A549 treated with RU486 at 1 μM for 4 hours (cell line): ENCODE measurements around the gene SLC25A11. TPM values are rescaled to one million over a fixed set of nuclear protein-coding genes. Genes with fewer than 3 reads are reported as not detected.

ENCODE experiments used
- total RNA-seq: library from RNA; stranded (reverse); fragments of 200-300 nt; extraction: Qiagen RNA extraction; gene quantifications from 5 replicates; pipeline ENCODE4 v1.2.3, GENCODE V29; 2022; ENCODE audit warnings: low read depth

SLC25A11 gene
- total RNA-seq, result 51.1 to 79.7 TPM (median 75.4 TPM) in 5 replicates

GRCh38 chr17:4939796-4940554, at the start of gene SLC25A11, which contains the start of gene RNF167:
Gene SLC25A11, minus strand, starts transcription at chr17:4940046. Its CDS starts 136 bp downstream, at chr17:4939910.
Gene RNF167, plus strand, starts transcription at chr17:4940268. Its CDS starts 642 bp downstream, at chr17:4940910.

GRCh38 chr17:4986951-4987766, 47.3 kb upstream of the SLC25A11 start, which contains the start of gene CAMTA2:
Gene CAMTA2, minus strand, starts transcription at chr17:4987675. Its CDS starts 1,453 bp downstream, at chr17:4986222.

GRCh38 chr17:4967539-4968485, 28.0 kb upstream of the SLC25A11 start, which contains the start of gene SPAG7:
Gene SPAG7, minus strand, starts transcription at chr17:4967817. Its CDS starts 13 bp downstream, at chr17:4967804.

GRCh38 chr17:4950746-4951204, 10.9 kb upstream of the SLC25A11 start, which contains the start of gene ENO3:
Gene ENO3, plus strand, starts transcription at chr17:4951119. Its CDS starts 711 bp downstream, at chr17:4951830.

GRCh38 chr17:4948166-4948930, 8.5 kb upstream of the SLC25A11 start, which contains the start of gene PFN1:
Gene PFN1, minus strand, starts transcription at chr17:4948530. Its CDS starts 136 bp downstream, at chr17:4948394.

GRCh38 chr17:4931963-4932362, 7.9 kb downstream of the SLC25A11 start, which contains the start of gene GP1BA:
Gene GP1BA, plus strand, starts transcription at chr17:4932277. Its CDS starts 328 bp downstream, at chr17:4932605.

GRCh38 chr17:4903051-4903818, 36.6 kb downstream of the SLC25A11 start, which contains the start of gene CHRNE:
Gene CHRNE, minus strand, starts transcription at chr17:4903098. Its CDS starts 35 bp downstream, at chr17:4903063.

GRCh38 chr17:4899341-4900230, 40.3 kb downstream of the SLC25A11 start, which contains the start of gene C17orf107:
Gene C17orf107, plus strand, starts transcription at chr17:4899536. Its CDS starts 227 bp downstream, at chr17:4899763.

Other genes starting within 250 kb of the SLC25A11 start
- gene PELP1, start 235.9 kb downstream of the SLC25A11 start, total RNA-seq, result 62.8 to 81.0 TPM (median 77.6 TPM) in 5 replicates
- gene ARRB2, start 229.4 kb downstream of the SLC25A11 start, total RNA-seq, result 48.9 to 75.6 TPM (median 63.8 TPM) in 5 replicates
- 39.1 to 46.0 TPM (median 44.8 TPM) in 5 replicates for gene MED11, start 208.6 kb downstream of the SLC25A11 start, total RNA-seq
- 0.47 to 0.89 TPM (median 0.56 TPM) in 5 replicates for gene ZMYND15, start 200.2 kb downstream of the SLC25A11 start, total RNA-seq
- 13.8 to 20.0 TPM (median 17.9 TPM) in 5 replicates for gene CXCL16, start 200.1 kb downstream of the SLC25A11 start, total RNA-seq
- 0.41 to 1.1 TPM (median 0.82 TPM) in 5 replicates for gene TM4SF5, start 168.2 kb downstream of the SLC25A11 start, total RNA-seq
- gene VMO1, start 153.7 kb downstream of the SLC25A11 start, total RNA-seq, result 0.35 to 1.5 TPM (median 1.1 TPM) in 5 replicates
- 0.14 to 0.15 TPM in 2 of 5 replicates, not detected in the others for gene GLTPD2, start 151.1 kb downstream of the SLC25A11 start, total RNA-seq
- 461 to 534 TPM (median 480 TPM) in 5 replicates for gene PSMB6, start 143.9 kb downstream of the SLC25A11 start, total RNA-seq
- 18.4 to 25.8 TPM (median 22.8 TPM) in 5 replicates for gene PLD2, start 132.9 kb downstream of the SLC25A11 start, total RNA-seq
- gene MINK1, start 106.7 kb downstream of the SLC25A11 start, total RNA-seq, result 42.8 to 59.3 TPM (median 56.3 TPM) in 5 replicates
- gene C17orf107, start 40.5 kb downstream of the SLC25A11 start, total RNA-seq, result 0.15 to 0.35 TPM (median 0.30 TPM) in 5 replicates
- 0.05 to 0.15 TPM (median 0.08 TPM) in 3 of 5 replicates, not detected in the others for gene CHRNE, start 36.9 kb downstream of the SLC25A11 start, total RNA-seq
- gene GP1BA, start 7.8 kb downstream of the SLC25A11 start, total RNA-seq, result not detected in 5 replicates
- 88.1 to 164 TPM (median 124 TPM) in 5 replicates for gene RNF167, start 222 bp upstream of the SLC25A11 start, total RNA-seq
- gene PFN1, start 8.5 kb upstream of the SLC25A11 start, total RNA-seq, result 2,878 to 3,154 TPM (median 3,052 TPM) in 5 replicates
- 50.7 to 68.1 TPM (median 55.2 TPM) in 5 replicates for gene ENO3, start 11.1 kb upstream of the SLC25A11 start, total RNA-seq
- 72.8 to 95.3 TPM (median 75.3 TPM) in 5 replicates for gene SPAG7, start 27.8 kb upstream of the SLC25A11 start, total RNA-seq
- gene CAMTA2, start 47.6 kb upstream of the SLC25A11 start, total RNA-seq, result 20.9 to 36.6 TPM (median 32.9 TPM) in 5 replicates
- gene INCA1, start 57.5 kb upstream of the SLC25A11 start, total RNA-seq, result 1.4 to 3.1 TPM (median 1.6 TPM) in 5 replicates
- 100 to 115 TPM (median 110 TPM) in 5 replicates for gene KIF1C, start 57.9 kb upstream of the SLC25A11 start, total RNA-seq
- 0.41 to 1.00 TPM (median 0.51 TPM) in 5 replicates for gene SLC52A1, start 95.4 kb upstream of the SLC25A11 start, total RNA-seq
- 0.71 to 0.99 TPM (median 0.95 TPM) in 5 replicates for gene ZFP3, start 138.4 kb upstream of the SLC25A11 start, total RNA-seq
- gene ZNF232, start 171.8 kb upstream of the SLC25A11 start, total RNA-seq, result 4.5 to 5.0 TPM (median 4.6 TPM) in 5 replicates
- 0.02 to 0.05 TPM (median 0.03 TPM) in 3 of 5 replicates, not detected in the others for gene USP6, start 176.0 kb upstream of the SLC25A11 start, total RNA-seq